WTC11 (cell line): ENCODE data around the gene LRRC3C. TPM values are rescaled to one million over a fixed set of nuclear protein-coding genes. Genes with fewer than 3 reads are reported as not detected.
A peak's percentile ranks its signal among the peaks of the same experiment; 100 is the strongest.

Experiments used
- ATAC-seq: fragments of 200-7000 bp; cut with Tn5 transposase; 2 replicates; pipeline ENCODE4 v1.10.0; 2021; ENCODE audit warnings: mild to moderate bottlenecking, moderate library complexity
- CTCF ChIA-PET: fragments of 300-600 bp; sonication (Branson Sonifier 250); formaldehyde crosslinking; loops from one replicate; lab custom pipeline; 2021; ENCODE audit warnings: antibody characterized with exemption; lab: Charles Lee
- POLR2A ChIA-PET: fragments of 350-600 bp; sonication (Branson Sonifier 250); formaldehyde crosslinking; loops from one replicate; lab custom pipeline; 2021; ENCODE audit warnings: antibody characterized with exemption; lab: Charles Lee
- DNase-seq: peaks from one replicate; pipeline ENCODE4 v3.0.0; 2021; ENCODE audit warnings: low spot score
- H3K27ac Mint-ChIP-seq: 2 replicates; pipeline ENCODE4 v1.8.0; 2021; ENCODE audit warnings: mixed read lengths
- H3K27me3 Mint-ChIP-seq: 2 replicates; pipeline ENCODE4 v1.8.0; 2021; ENCODE audit warnings: low read depth, mild to moderate bottlenecking, moderate library complexity, mixed read lengths
- H3K36me3 Mint-ChIP-seq: 2 replicates; pipeline ENCODE4 v1.8.0; 2021; ENCODE audit warnings: mixed read lengths
- H3K4me1 Mint-ChIP-seq: 2 replicates; pipeline ENCODE4 v1.8.0; 2022; ENCODE audit warnings: mixed read lengths
- H3K4me3 Mint-ChIP-seq: 2 replicates; pipeline ENCODE4 v1.8.0; 2021; ENCODE audit warnings: mild to moderate bottlenecking, moderate library complexity, mixed read lengths
- H3K9me3 Mint-ChIP-seq: 2 replicates; pipeline ENCODE4 v1.8.0; 2021; ENCODE audit warnings: mixed read lengths
- ATF1 ChIP-seq: sonication (generic); formaldehyde crosslinking; IDR thresholded peaks from 2 replicates; pipeline ENCODE4 v1.8.1; 2023; ENCODE audit warnings: mild to moderate bottlenecking, moderate library complexity, missing genetic modification reagents
- ESRRA ChIP-seq: sonication (generic); formaldehyde crosslinking; IDR thresholded peaks from 2 replicates; pipeline ENCODE4 v1.8.1; 2022; ENCODE audit warnings: mild to moderate bottlenecking, missing genetic modification reagents, borderline replicate concordance
- IRF2 ChIP-seq: sonication (generic); formaldehyde crosslinking; IDR thresholded peaks from 2 replicates; pipeline ENCODE4 v1.8.0; 2022; ENCODE audit warnings: low read depth, missing genetic modification reagents, borderline replicate concordance
- OVOL2 ChIP-seq: fragments of 250-450 bp; sonication (Bioruptor Pico); IDR thresholded peaks from 2 replicates; pipeline ENCODE4 v1.9.0; 2021; ENCODE audit warnings: mild to moderate bottlenecking, borderline replicate concordance
- ZNF138 ChIP-seq: sonication (generic); formaldehyde crosslinking; conservative IDR thresholded peaks from 2 replicates; pipeline ENCODE4 v1.8.1; 2022; ENCODE audit warnings: mild to moderate bottlenecking, moderate library complexity, missing genetic modification reagents
- ZNF219 ChIP-seq: sonication (generic); formaldehyde crosslinking; IDR thresholded peaks from 2 replicates; pipeline ENCODE4 v1.8.0; 2023; ENCODE audit warnings: missing genetic modification reagents, mild to moderate bottlenecking, borderline replicate concordance
- ZNF263 ChIP-seq: sonication (generic); formaldehyde crosslinking; IDR thresholded peaks from 2 replicates; pipeline ENCODE4 v1.8.1; 2022; ENCODE audit warnings: low read depth, mild to moderate bottlenecking, moderate library complexity, missing genetic modification reagents
- ZNF317 ChIP-seq: sonication (generic); formaldehyde crosslinking; IDR thresholded peaks from 2 replicates; pipeline ENCODE4 v1.8.1; 2023; ENCODE audit warnings: low read depth, mild to moderate bottlenecking, moderate library complexity, missing genetic modification reagents, borderline replicate concordance
- ZNF396 ChIP-seq: fragments of 250-450 bp; sonication (Bioruptor Pico); IDR thresholded peaks from 2 replicates; pipeline ENCODE4 v1.8.0; 2021; ENCODE audit warnings: mild to moderate bottlenecking, moderate library complexity, borderline replicate concordance
- ZNF423 ChIP-seq: fragments of 250-450 bp; sonication (Bioruptor Pico); IDR thresholded peaks from 2 replicates; pipeline ENCODE4 v2.1.2; 2022; ENCODE audit warnings: mild to moderate bottlenecking, moderate library complexity
- total RNA-seq: library from RNA; stranded (reverse); gene quantifications from 3 replicates; pipeline ENCODE4 v1.2.3, GENCODE V29; 2021
- TF ChIP-seq, protein P1 (sequence below): sonication (generic); formaldehyde crosslinking; IDR thresholded peaks from 2 replicates; pipeline ENCODE4 v1.8.0; 2022; ENCODE audit warnings: missing genetic modification reagents
- TF ChIP-seq, protein P2 (sequence below): sonication (generic); formaldehyde crosslinking; IDR thresholded peaks from 2 replicates; pipeline ENCODE4 v1.8.0; 2022; ENCODE audit warnings: mild to moderate bottlenecking, missing genetic modification reagents
- TF ChIP-seq, protein P3 (sequence below): sonication (generic); formaldehyde crosslinking; IDR thresholded peaks from 2 replicates; pipeline ENCODE4 v1.8.1; 2023; ENCODE audit warnings: mild to moderate bottlenecking, moderate library complexity, missing genetic modification reagents
- TF ChIP-seq, protein P4 (sequence below): sonication (generic); formaldehyde crosslinking; IDR thresholded peaks from 2 replicates; pipeline ENCODE4 v1.8.1; 2022; ENCODE audit warnings: mild to moderate bottlenecking, missing genetic modification reagents, moderate library complexity, borderline replicate concordance
- TF ChIP-seq, protein P5 (sequence below): fragments of 250-450 bp; sonication (Bioruptor Pico); IDR thresholded peaks from 2 replicates; pipeline ENCODE4 v1.9.0; 2021; ENCODE audit warnings: moderate library complexity, mild to moderate bottlenecking, inconsistent platforms, borderline replicate concordance
- TF ChIP-seq, protein P6 (sequence below): sonication (generic); formaldehyde crosslinking; IDR thresholded peaks from 2 replicates; pipeline ENCODE4 v1.8.1; 2023; ENCODE audit warnings: mild to moderate bottlenecking, missing genetic modification reagents
- TF ChIP-seq, protein P7 (sequence below): sonication (generic); formaldehyde crosslinking; IDR thresholded peaks from 2 replicates; pipeline ENCODE4 v1.8.0; 2022; ENCODE audit warnings: mild to moderate bottlenecking, missing genetic modification reagents
- TF ChIP-seq, protein P8 (sequence below): sonication (generic); formaldehyde crosslinking; IDR thresholded peaks from 2 replicates; pipeline ENCODE4 v1.8.0; 2023; ENCODE audit warnings: missing genetic modification reagents

The LRRC3C gene
- total RNA-seq, 1 experiment from 2014 or later, result not detected

DNA sequence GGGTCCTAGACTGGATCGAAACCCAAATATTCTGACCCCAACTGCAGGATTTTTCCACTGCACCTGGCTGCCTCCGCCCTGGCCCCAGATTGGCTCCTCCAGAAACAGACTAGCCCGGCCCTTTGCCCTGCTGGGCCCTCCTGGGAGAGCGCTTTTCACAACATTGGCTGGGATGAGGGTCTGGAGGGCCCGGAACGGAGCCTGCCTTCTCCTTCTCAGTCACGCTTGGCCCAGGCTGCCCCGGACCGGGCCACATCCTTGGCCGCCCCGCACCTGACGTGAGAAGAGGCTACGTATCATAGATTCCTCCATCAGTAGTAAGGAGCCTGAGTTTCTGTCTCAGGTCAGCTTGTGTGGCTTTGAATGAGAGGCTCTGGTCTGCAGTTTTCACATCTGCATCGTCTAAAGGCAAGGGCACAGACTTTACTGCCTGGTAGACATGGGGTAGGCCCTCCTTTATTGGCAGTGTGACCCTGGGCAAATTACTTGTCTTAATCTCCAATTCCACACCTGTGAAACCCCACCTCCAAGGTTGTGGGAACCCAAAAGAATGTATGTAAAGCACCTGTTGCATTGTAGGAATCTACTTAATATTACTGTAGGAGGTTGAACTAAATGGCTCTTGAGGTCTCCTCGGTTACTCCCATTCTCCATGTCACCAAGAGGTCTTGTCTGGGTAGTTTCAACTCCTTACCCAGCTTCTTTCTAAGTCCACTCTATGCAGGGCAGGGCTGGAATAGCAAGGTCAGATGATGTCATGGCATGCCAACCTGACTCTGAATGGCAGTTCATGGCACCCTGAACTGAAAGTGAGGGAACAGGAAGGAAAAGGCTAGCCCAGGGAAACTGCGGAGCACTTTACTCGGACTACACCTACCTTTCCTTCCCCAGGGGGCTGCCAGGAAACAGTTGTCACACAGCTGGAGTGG is 661 bp downstream of the LRRC3C start:
- TF ChIP-seq, protein P1, sequence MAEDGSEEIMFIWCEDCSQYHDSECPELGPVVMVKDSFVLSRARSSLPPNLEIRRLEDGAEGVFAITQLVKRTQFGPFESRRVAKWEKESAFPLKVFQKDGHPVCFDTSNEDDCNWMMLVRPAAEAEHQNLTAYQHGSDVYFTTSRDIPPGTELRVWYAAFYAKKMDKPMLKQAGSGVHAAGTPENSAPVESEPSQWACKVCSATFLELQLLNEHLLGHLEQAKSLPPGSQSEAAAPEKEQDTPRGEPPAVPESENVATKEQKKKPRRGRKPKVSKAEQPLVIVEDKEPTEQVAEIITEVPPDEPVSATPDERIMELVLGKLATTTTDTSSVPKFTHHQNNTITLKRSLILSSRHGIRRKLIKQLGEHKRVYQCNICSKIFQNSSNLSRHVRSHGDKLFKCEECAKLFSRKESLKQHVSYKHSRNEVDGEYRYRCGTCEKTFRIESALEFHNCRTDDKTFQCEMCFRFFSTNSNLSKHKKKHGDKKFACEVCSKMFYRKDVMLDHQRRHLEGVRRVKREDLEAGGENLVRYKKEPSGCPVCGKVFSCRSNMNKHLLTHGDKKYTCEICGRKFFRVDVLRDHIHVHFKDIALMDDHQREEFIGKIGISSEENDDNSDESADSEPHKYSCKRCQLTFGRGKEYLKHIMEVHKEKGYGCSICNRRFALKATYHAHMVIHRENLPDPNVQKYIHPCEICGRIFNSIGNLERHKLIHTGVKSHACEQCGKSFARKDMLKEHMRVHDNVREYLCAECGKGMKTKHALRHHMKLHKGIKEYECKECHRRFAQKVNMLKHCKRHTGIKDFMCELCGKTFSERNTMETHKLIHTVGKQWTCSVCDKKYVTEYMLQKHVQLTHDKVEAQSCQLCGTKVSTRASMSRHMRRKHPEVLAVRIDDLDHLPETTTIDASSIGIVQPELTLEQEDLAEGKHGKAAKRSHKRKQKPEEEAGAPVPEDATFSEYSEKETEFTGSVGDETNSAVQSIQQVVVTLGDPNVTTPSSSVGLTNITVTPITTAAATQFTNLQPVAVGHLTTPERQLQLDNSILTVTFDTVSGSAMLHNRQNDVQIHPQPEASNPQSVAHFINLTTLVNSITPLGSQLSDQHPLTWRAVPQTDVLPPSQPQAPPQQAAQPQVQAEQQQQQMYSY (CRISPR knock-in tag), result peak; percentile 65; the same call in 1 of the 2 replicates
- TF ChIP-seq, protein P2, sequence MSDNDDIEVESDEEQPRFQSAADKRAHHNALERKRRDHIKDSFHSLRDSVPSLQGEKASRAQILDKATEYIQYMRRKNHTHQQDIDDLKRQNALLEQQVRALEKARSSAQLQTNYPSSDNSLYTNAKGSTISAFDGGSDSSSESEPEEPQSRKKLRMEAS (CRISPR knock-in tag), result peak; percentile 9; the same call in 1 of the 2 replicates
- TF ChIP-seq, protein P3, sequence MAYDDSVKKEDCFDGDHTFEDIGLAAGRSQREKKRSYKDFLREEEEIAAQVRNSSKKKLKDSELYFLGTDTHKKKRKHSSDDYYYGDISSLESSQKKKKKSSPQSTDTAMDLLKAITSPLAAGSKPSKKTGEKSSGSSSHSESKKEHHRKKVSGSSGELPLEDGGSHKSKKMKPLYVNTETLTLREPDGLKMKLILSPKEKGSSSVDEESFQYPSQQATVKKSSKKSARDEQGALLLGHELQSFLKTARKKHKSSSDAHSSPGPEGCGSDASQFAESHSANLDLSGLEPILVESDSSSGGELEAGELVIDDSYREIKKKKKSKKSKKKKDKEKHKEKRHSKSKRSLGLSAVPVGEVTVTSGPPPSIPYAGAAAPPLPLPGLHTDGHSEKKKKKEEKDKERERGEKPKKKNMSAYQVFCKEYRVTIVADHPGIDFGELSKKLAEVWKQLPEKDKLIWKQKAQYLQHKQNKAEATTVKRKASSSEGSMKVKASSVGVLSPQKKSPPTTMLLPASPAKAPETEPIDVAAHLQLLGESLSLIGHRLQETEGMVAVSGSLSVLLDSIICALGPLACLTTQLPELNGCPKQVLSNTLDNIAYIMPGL, result no peak
- peak; percentile 81 for ATAC-seq
- H3K36me3 Mint-ChIP-seq, result peaks cover 4% of the 10 kb centered on the region
- H3K4me1 Mint-ChIP-seq, result peaks cover 40% of the 10 kb centered on the region
- H3K27me3 Mint-ChIP-seq, result peaks cover 4% of the 10 kb centered on the region; the same call in 1 of the 2 replicates
- POLR2A ChIA-PET, result interaction anchor here (1.9 kb wide), 1 partner anchor 52 kb away, joined by 6 read pairs; the partner anchor contains the start of gene PSMD3
- peak; percentile 77 for DNase-seq
- H3K9me3 Mint-ChIP-seq, result no peaks in the 10 kb centered on the region
- H3K27ac Mint-ChIP-seq, result peak overlapping the region; percentile 98
- peak overlapping the region; percentile 82 for H3K4me3 Mint-ChIP-seq
- CTCF ChIA-PET, result interaction anchor here (0.8 to 2.4 kb wide), 5 partner anchors 19 to 126 kb away, joined by 3 to 8 read pairs (median 3); partner anchors contain the start of gene MED24

DNA sequence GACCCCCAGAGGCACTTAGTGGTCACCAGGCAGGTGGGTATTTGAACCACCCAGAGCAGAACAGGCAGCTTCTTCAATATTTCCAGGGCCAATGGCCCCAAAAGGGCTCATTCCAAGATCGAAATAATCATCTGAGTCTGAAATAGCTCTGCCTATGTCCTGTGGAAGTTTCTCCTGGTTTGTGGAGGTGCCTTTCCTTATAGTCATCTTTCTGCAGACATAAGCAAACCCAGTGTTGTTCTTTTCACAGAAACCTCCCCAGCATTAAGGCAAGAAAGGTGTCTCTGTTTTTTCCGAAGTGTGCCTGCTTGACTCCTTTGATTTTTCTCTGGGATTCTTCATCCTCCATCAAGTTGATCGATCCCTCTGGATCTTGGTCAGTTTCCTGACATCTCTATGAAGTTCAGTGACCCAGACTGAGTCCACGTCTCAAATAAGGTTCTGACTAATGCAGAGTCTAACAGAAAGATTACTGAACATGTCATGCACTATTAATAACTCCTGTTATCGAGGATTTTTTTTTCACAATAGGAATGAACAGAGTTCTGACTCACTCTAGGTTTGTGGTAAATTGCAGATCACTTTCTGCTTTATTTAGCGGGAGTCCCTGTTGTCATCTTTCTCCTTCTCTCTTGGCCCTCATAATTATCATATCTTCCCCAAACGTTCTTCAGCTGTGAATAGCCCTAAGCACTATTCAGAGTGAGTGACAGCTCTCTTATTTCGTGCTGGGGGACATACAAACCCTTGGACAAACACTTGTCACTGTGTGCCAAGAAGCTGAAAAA is 1.5 kb downstream of the LRRC3C start:
- peak overlapping the region; percentile 82 for H3K4me3 Mint-ChIP-seq
- POLR2A ChIA-PET, result no interaction called here
- peaks cover 48% of the 10 kb centered on the region for H3K4me1 Mint-ChIP-seq
- DNase-seq, result no peak
- H3K27ac Mint-ChIP-seq, result peak overlapping the region; percentile 56
- CTCF ChIA-PET, result interaction anchor here (0.5 kb wide), 1 partner anchor 126 kb away, joined by 3 read pairs; no protein-coding TSS in a partner anchor
- ATAC-seq, result no peak
- H3K36me3 Mint-ChIP-seq, result no peaks in the 10 kb centered on the region; the same call in 1 of the 2 replicates
- H3K9me3 Mint-ChIP-seq, result no peaks in the 10 kb centered on the region
- H3K27me3 Mint-ChIP-seq, result peaks cover 4% of the 10 kb centered on the region; the same call in 1 of the 2 replicates
- TF ChIP-seq, protein P4, sequence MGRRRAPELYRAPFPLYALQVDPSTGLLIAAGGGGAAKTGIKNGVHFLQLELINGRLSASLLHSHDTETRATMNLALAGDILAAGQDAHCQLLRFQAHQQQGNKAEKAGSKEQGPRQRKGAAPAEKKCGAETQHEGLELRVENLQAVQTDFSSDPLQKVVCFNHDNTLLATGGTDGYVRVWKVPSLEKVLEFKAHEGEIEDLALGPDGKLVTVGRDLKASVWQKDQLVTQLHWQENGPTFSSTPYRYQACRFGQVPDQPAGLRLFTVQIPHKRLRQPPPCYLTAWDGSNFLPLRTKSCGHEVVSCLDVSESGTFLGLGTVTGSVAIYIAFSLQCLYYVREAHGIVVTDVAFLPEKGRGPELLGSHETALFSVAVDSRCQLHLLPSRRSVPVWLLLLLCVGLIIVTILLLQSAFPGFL (CRISPR knock-in tag), result no peak
- TF ChIP-seq ZNF219 (CRISPR knock-in tag) (no peak), ZNF423 (CRISPR knock-in tag) (no peak), ZNF396 (CRISPR knock-in tag) (no peak), ZNF138 (no peak), IRF2 (CRISPR knock-in tag) (no peak), ZNF263 (CRISPR knock-in tag) (no peak), ZNF317 (no peak), ATF1 (CRISPR knock-in tag) (no peak), ESRRA (CRISPR knock-in tag) (no peak), OVOL2 (no peak)
- TF ChIP-seq, protein P5, sequence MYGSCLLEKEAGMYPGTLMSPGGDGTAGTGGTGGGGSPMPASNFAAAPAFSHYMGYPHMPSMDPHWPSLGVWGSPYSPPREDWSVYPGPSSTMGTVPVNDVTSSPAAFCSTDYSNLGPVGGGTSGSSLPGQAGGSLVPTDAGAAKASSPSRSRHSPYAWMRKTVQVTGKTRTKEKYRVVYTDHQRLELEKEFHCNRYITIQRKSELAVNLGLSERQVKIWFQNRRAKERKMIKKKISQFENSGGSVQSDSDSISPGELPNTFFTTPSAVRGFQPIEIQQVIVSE (CRISPR knock-in tag), result no peak
- TF ChIP-seq, protein P2 (CRISPR knock-in tag), result no peak
- TF ChIP-seq, protein P6, sequence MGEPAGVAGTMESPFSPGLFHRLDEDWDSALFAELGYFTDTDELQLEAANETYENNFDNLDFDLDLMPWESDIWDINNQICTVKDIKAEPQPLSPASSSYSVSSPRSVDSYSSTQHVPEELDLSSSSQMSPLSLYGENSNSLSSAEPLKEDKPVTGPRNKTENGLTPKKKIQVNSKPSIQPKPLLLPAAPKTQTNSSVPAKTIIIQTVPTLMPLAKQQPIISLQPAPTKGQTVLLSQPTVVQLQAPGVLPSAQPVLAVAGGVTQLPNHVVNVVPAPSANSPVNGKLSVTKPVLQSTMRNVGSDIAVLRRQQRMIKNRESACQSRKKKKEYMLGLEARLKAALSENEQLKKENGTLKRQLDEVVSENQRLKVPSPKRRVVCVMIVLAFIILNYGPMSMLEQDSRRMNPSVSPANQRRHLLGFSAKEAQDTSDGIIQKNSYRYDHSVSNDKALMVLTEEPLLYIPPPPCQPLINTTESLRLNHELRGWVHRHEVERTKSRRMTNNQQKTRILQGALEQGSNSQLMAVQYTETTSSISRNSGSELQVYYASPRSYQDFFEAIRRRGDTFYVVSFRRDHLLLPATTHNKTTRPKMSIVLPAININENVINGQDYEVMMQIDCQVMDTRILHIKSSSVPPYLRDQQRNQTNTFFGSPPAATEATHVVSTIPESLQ, result no peak
- TF ChIP-seq, protein P7, sequence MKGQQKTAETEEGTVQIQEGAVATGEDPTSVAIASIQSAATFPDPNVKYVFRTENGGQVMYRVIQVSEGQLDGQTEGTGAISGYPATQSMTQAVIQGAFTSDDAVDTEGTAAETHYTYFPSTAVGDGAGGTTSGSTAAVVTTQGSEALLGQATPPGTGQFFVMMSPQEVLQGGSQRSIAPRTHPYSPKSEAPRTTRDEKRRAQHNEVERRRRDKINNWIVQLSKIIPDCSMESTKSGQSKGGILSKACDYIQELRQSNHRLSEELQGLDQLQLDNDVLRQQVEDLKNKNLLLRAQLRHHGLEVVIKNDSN (CRISPR knock-in tag), result no peak
- TF ChIP-seq, protein P8, sequence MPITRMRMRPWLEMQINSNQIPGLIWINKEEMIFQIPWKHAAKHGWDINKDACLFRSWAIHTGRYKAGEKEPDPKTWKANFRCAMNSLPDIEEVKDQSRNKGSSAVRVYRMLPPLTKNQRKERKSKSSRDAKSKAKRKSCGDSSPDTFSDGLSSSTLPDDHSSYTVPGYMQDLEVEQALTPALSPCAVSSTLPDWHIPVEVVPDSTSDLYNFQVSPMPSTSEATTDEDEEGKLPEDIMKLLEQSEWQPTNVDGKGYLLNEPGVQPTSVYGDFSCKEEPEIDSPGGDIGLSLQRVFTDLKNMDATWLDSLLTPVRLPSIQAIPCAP (CRISPR knock-in tag), result no peak
